ENCODE data around the gene PAN3. TPM values are rescaled to one million over a fixed set of nuclear protein-coding genes. Genes with fewer than 3 reads are reported as not detected.
"Not testable (repeated sequence)": the region's sequence is repeated elsewhere in the genome, so short reads cannot be mapped to it uniquely, and the experiment has no call there.

PAN3 gene
- total RNA-seq, 4 donors from 2014 or later = 5.5 to 14.7 (median 9.4) TPM

- no peaks in the 10 kb centered on the region for H3K4me1 ChIP-seq
- H3K4me3 ChIP-seq = no peak overlapping the region
- intact Hi-C loops (cut with DNase I; ENCODE audit: low total_unique reads) (no loop called here), in situ Hi-C loops (cut with MboI; ENCODE audit: low sequenced_read_pairs in 4 of 4) (no loop called here)
- H3K27ac ChIP-seq = no peak overlapping the region
- peaks cover 9 to 29% (median 21%) of the 10 kb centered on the region in 3 donors for H3K27me3 ChIP-seq
- TF ChIP-seq CTCF (IDR thresholded peaks at IDR 0.05 in 4 of 5, conservative IDR thresholded peaks at IDR 0.05 in 1 of 5) (no peak), POLR2A (IDR thresholded peaks at IDR 0.05) (no peak)
- no peaks in the 10 kb centered on the region for H3K36me3 ChIP-seq
- no peaks in the 10 kb centered on the region for H3K9me3 ChIP-seq
- DNase-seq = no peak
- no peak for ATAC-seq
These were observed 44.0 kb upstream of the PAN3 start for GRCh38 chr13:28094306-28094705.

DNA sequence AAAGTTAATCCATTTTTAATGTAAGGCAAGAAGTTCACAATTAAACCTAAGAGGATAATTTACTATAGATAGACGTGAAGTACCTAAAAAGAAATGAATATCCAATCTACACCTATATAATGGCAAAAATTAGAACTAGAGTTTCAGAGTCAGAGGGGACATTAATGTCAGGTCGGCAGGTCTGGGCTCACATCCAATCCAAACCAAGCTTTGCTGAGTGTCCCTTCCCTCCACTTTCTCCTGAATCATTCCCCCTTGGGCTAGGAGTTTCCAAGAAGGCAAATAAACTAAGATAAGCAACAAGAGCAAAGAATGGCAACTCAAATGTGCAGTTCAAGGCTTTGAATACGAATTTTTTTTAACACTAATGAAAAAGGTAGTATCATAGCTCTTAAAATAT lies 40.8 kb upstream of the PAN3 start:
- DNase-seq = no peak
- no peak overlapping the region for H3K4me3 ChIP-seq
- H3K4me1 ChIP-seq = no peaks in the 10 kb centered on the region
- in situ Hi-C loops (cut with MboI; ENCODE audit: low sequenced_read_pairs in 4 of 4) = no loop called here
- no peak for ATAC-seq
- no peak overlapping the region for H3K27ac ChIP-seq
- intact Hi-C loops (cut with DNase I; ENCODE audit: low total_unique reads) = no loop called here
- no peaks in the 10 kb centered on the region for H3K36me3 ChIP-seq
- peaks cover 38 to 57% (median 45%) of the 10 kb centered on the region in 3 donors for H3K27me3 ChIP-seq
- no peaks in the 10 kb centered on the region for H3K9me3 ChIP-seq
- TF ChIP-seq CTCF (IDR thresholded peaks at IDR 0.05 in 4 of 5, conservative IDR thresholded peaks at IDR 0.05 in 1 of 5) (no peak), POLR2A (IDR thresholded peaks at IDR 0.05) (no peak)

GRCh38 chr13:28099396-28100149 lies 38.8 kb upstream of the PAN3 start:
- H3K27ac ChIP-seq = no peak overlapping the region
- in situ Hi-C loops (cut with MboI; ENCODE audit: low sequenced_read_pairs in 4 of 4) (no loop called here), intact Hi-C loops (cut with DNase I; ENCODE audit: low total_unique reads) (no loop called here)
- no peaks in the 10 kb centered on the region for H3K9me3 ChIP-seq
- H3K36me3 ChIP-seq = no peaks in the 10 kb centered on the region
- ATAC-seq (no peak), DNase-seq (no peak)
- peak overlapping the region; percentile 30 to 47 (median 41) for H3K4me3 ChIP-seq
- peaks cover 45 to 76% (median 49%) of the 10 kb centered on the region in 3 donors for H3K27me3 ChIP-seq
- TF ChIP-seq POLR2A (IDR thresholded peaks at IDR 0.05) (no peak), CTCF (IDR thresholded peaks at IDR 0.05 in 4 of 5, conservative IDR thresholded peaks at IDR 0.05 in 1 of 5) (no peak)
- no peaks in the 10 kb centered on the region for H3K4me1 ChIP-seq

DNA sequence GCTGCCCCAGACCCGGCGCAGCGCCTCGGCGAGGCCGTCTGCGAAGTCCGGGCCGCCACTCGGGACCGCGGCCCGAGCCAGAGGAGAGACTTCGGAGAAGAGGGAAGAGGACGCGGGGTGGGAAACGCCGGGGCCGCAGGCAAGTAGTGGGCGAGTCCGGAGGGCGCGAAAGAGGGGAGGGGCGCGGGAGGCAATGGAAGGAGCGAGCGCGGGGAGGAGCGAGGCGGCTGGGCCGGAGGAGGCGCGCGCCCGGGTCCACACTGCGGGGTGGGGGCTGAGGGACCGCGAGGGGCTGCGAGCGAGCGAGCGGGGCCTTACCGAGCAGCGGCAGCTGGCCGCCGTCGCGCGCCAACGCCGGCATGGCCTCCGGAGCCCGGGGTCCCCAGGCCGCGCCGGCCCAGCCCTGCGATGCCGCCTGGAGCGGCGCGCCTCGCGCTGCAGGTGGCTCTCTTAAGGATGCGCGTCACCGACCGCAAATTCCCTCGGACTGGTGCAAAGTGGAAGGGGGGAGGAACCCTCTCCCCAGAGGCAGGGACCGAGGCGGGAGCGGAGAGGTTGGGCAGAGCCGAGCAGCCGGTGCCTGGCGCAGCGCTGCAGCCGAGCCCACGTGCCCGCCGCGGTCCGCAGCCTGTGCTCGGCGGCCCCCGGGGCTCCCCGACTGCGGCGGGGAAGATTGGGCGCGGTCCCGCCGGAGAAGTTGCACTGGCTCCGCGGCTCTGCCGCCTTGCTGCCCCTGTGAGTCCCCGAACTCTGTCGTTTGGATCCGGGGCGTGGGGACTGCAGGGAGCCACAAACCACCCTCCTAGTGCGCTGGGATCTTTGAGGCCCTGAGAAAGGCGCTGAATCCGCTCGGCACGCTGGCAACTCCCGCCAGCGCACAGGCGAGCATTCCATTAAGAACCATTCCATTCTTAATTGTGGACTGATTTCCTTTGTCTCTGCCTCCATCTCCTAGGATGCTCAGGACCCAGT lies 37.9 kb upstream of the PAN3 start, which contains the start of gene FLT3:
Gene FLT3 (minus strand): TSS at position 427 of the 972 bp plus-strand sequence. CDS start 66 bp downstream, at position 361.
- Histone ChIP-seq H3K4me3 (peak within 1 kb of the TSS; percentile 30 to 47 (median 41)), H3K27me3 (peaks cover 45 to 76% (median 49%) of the 10 kb centered on the region in 3 donors), H3K27ac (no peak within 1 kb of the TSS), H3K9me3 (no peaks in the 10 kb centered on the region), H3K4me1 (no peaks in the 10 kb centered on the region), H3K36me3 (no peaks in the 10 kb centered on the region)
- peak in 1 of 2 donors; percentile 16 for DNase-seq
- ATAC-seq = no peak
- TF ChIP-seq POLR2A (IDR thresholded peaks at IDR 0.05) (peak in 1 of 2 donors; percentile 23), CTCF (IDR thresholded peaks at IDR 0.05 in 4 of 5, conservative IDR thresholded peaks at IDR 0.05 in 1 of 5) (no peak)
- in situ Hi-C loops (cut with MboI; ENCODE audit: low sequenced_read_pairs in 4 of 4) = no loop called here
- intact Hi-C loops (cut with DNase I; ENCODE audit: low total_unique reads) = no loop called here

DNA sequence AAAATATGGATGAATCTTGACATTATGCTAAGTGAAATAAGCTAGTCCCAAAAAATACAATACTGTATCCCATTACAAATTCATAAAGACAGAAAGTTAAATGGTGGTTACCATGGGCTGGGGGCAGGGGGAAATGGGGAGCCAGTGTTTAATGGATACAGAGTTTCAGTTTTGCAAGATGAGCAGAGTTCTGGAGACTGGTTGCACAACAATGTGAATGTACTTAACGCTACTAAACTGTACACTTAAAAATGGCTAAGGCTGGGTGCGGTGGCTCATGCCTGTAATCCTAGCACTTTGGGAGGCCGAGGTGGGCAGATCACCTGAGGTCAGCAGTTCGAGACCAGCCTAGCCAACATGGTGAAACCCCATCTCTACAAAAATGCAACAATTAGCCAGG lies 36.5 kb upstream of the PAN3 start:
- DNase-seq; in situ Hi-C loops (cut with MboI; ENCODE audit: low sequenced_read_pairs in 4 of 4); intact Hi-C loops (cut with DNase I; ENCODE audit: low total_unique reads); H3K36me3 ChIP-seq; H3K4me3 ChIP-seq; H3K9me3 ChIP-seq; H3K27ac ChIP-seq; H3K4me1 ChIP-seq; ATAC-seq: not testable (repeated sequence)
- peaks cover 45 to 71% (median 45%) of the 10 kb centered on the region in 3 donors for H3K27me3 ChIP-seq
